GM12864 (cell line): ENCODE results near the gene SLC16A8.

Source experiments
- DNase-seq: peaks from one replicate; pipeline ENCODE4 v3.0.0-alpha.2; 2011; ENCODE audit warnings: low read depth
- H3K4me3 ChIP-seq: 2 replicates; pipeline ENCODE4 v1.5.1; 2011; ENCODE audit warnings: mild to moderate bottlenecking, low read depth, low read length, control low read depth
- TF ChIP-seq, protein P1 (sequence below): IDR thresholded peaks from 2 replicates; pipeline ENCODE4 v1.5.1; 2011; ENCODE audit warnings: low read depth, mild to moderate bottlenecking, moderate library complexity, low read length, control low read depth, inconsistent platforms; ENCODE audit errors: missing control alignments

SLC16A8 gene

DNA sequence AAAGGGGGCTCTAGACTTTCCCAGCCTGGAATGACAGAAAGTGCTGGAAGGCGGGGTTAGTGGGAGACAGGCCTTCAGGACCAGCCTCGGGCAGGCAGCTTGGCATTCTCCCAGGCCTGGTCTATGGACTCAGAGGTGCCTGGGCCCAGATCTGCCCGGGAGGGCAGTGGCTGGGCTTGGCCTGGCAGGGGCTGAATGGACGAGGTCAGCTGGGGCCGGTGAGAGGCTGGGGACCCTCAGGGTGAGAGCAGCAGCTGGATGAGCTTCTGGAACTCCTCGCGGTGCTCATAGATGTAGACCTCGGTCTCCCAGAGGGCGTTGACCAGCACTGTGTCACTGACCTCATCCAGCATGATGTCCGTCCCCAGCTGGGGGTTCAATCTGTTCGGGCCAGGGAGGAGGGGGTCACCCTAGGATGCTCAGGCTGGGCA is 28.0 kb upstream of the SLC16A8 start:
- H3K4me3 ChIP-seq: no peak overlapping the region
- TF ChIP-seq, protein P1, sequence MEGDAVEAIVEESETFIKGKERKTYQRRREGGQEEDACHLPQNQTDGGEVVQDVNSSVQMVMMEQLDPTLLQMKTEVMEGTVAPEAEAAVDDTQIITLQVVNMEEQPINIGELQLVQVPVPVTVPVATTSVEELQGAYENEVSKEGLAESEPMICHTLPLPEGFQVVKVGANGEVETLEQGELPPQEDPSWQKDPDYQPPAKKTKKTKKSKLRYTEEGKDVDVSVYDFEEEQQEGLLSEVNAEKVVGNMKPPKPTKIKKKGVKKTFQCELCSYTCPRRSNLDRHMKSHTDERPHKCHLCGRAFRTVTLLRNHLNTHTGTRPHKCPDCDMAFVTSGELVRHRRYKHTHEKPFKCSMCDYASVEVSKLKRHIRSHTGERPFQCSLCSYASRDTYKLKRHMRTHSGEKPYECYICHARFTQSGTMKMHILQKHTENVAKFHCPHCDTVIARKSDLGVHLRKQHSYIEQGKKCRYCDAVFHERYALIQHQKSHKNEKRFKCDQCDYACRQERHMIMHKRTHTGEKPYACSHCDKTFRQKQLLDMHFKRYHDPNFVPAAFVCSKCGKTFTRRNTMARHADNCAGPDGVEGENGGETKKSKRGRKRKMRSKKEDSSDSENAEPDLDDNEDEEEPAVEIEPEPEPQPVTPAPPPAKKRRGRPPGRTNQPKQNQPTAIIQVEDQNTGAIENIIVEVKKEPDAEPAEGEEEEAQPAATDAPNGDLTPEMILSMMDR: no peak
- no peak for DNase-seq

GRCh38 chr22:38110863-38111852 is 27.2 kb upstream of the SLC16A8 start:
- H3K4me3 ChIP-seq: no peak overlapping the region
- DNase-seq: no peak
- TF ChIP-seq, protein P1: no peak

- no peak for DNase-seq
- no peak within 1 kb of the TSS for H3K4me3 ChIP-seq
- TF ChIP-seq, protein P1: no peak
Observed at GRCh38 chr22:38110008-38110862, 26.3 kb upstream of the SLC16A8 start, which contains the start of gene BAIAP2L2. Gene BAIAP2L2 (minus strand): TSS chr22:38110684. CDS start chr22:38110525, 159 bp downstream.

DNA sequence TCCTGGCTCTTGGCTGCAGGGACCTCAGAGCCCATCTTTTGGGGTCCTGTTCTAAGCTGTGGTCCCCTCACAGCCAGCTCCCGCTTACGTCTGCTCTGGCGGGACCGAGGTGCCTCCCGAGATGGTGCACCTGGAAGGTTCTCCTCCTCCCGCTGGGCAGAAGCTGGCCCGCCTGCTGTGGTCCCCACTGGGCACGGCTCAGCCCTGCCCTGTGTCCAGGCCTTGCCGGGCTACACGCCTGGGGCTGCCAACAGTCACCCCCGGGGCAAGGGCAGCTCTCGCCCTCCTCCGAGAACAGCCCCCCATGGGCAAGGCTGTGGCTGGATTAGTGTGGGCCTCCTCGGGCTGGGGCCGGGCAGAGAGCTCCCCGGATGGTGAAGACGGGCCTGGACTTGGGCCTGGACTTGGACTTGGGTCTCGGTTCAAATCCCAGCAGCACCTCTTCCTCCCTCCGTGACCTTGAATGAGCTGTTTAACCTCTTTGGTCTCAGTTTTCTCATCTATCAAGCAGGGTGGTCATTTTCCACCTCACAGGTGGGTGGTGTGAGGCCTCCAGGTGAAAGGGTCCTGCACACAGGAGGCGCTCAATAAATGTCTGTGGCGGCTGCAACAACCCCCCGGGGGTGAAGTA is 25.5 kb upstream of the SLC16A8 start:
- TF ChIP-seq, protein P1: no peak
- no peak overlapping the region for H3K4me3 ChIP-seq
- no peak for DNase-seq

- DNase-seq: no peak
- TF ChIP-seq, protein P1: no peak
- H3K4me3 ChIP-seq: no peak overlapping the region
Observed at GRCh38 chr22:38108561-38109319, 24.8 kb upstream of the SLC16A8 start.
